NCI-H128 (cell line): ENCODE measurements around the gene PLPPR5.

Source experiments
- DNase-seq: peaks from one replicate; lab custom pipeline; 2025; ENCODE audit not compliant: unreplicated experiment; lab: John Stamatoyannopoulos, UW

Gene PLPPR5

GRCh38 chr1:98969798-98970490 is 34.7 kb downstream of the PLPPR5 start:
- DNase-seq = no peak

- no peak for DNase-seq
Observed at GRCh38 chr1:98967122-98967521, 37.5 kb downstream of the PLPPR5 start.

- DNase-seq = no peak
Observed at GRCh38 chr1:98965394-98965793, 39.3 kb downstream of the PLPPR5 start.

- DNase-seq = no peak
Observed at GRCh38 chr1:98964198-98964597, 40.5 kb downstream of the PLPPR5 start.

- no peak for DNase-seq
Observed at GRCh38 chr1:98963064-98963758, 41.5 kb downstream of the PLPPR5 start.

- no peak for DNase-seq
Observed at GRCh38 chr1:98962156-98962555, 42.5 kb downstream of the PLPPR5 start.

GRCh38 chr1:98949621-98950020 is 55.0 kb downstream of the PLPPR5 start:
- no peak for DNase-seq

DNA sequence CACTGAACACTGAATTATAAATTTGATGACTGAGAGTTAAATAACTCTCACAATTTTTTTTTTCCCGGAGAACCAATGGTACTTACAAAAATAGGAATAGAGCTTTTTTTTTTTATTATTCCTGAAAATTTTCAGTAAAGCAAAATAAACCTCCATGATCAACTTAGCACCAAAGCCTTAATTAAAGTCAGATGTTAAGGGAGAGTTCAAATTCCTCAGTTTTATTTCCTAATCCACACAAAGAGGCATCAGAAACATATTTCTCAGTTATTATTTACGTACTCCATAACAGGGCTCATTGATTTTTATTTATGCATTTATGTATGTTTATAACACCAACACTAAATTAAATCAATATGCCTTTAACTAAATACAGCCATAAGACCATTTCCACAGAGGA is 55.5 kb downstream of the PLPPR5 start:
- DNase-seq = no peak

GRCh38 chr1:98947071-98947470 is 57.6 kb downstream of the PLPPR5 start:
- no peak for DNase-seq

- DNase-seq = no peak
Observed at GRCh38 chr1:98940722-98941079, 64.0 kb downstream of the PLPPR5 start.

- DNase-seq = no peak
Observed at GRCh38 chr1:98940069-98940721, 64.5 kb downstream of the PLPPR5 start.

GRCh38 chr1:98939471-98939870 is 65.2 kb downstream of the PLPPR5 start:
- no peak for DNase-seq

GRCh38 chr1:98937347-98937746 is 67.3 kb downstream of the PLPPR5 start:
- no peak for DNase-seq

GRCh38 chr1:98932184-98932583 is 72.5 kb downstream of the PLPPR5 start:
- no peak for DNase-seq

DNA sequence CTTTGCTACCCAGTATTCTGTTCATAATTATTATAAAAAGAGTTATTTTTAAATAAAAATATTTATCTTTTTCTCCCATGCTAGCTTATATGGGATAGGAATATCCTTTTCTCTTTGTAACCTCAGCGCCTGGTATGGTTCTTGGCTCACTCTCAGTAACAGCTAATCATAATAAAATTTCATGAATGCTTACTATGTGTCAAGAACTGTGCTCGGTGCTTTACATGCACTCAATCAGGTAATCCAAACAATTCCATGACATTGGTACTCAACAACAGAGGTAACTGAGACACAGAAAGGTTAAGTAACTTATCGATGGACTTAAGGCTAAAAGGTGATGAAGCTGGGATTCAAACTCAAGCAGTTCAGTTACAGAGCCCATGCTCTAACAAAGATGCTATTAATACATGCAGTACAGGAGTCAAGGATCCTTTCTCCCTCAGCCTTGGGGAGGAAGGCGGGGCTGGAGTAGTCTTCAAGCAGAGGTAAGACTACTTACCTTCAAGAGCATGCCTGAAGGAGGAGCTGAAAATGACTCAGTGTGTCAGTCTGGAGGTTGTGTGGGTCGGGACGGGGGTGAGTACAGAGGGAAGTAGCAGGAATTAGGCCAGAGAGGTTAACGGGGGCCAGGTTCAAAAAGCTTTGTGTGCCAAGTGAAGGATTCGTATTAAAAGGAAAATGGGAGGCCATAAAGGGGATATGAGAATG is 73.4 kb downstream of the PLPPR5 start:
- DNase-seq = no peak

DNA sequence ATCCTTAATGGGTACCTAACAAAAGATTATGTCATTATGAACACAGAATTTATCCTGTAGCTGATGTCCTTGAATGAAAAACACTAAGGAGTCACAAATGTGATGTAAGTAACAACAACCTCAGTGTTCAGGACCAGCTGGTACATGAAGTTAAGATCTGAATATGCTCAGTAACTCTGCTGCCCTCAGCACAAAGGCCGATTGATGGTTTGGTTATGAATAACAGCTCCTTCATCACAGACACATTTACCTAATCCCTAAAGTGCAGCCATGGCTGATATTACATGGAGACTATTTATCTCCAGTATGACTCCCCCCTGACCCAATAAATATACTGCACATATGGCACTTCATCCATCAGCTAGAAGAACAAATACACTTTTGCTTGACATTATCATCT is 75.2 kb downstream of the PLPPR5 start:
- DNase-seq = peak; percentile 10

GRCh38 chr1:98926597-98926996 is 78.1 kb downstream of the PLPPR5 start:
- DNase-seq = no peak

DNA sequence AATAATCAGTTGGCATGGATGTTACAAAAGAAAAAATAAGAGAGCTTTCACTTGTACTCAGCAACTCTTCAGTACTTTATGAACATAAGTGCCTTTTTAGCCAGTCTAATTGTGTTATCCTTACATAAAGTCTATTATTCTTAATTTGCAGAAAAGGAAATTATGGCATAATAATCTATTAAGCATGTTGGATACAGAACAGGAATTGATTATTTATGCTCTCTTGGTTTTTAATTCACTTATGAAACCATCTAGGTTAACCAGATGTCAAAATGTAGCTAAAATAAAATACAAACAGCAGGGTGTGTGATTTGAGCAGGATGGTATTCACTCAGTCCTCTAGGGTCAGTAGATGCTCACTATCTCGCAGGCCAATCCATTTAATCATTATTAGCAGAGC is 79.7 kb downstream of the PLPPR5 start:
- DNase-seq = no peak

DNA sequence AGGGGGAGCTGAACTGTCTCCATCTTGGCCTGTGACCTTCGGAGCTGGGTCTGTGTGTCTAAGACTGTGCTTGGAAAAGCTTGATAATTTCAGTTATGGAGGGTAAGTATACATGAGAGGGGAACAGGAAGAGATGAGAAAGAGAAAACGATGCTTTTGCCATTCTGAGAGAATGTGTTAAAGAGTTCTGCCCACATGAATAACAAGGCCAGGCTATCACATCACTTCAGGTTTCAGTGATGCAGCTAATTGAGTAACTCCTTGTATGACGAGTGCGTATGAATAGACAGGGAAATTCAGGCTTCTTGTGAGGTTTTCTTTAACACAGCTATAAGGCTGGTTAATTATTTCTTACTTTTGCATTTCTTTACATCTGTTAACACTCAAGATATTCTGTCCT is 81.0 kb downstream of the PLPPR5 start:
- DNase-seq = no peak

GRCh38 chr1:98921817-98922216 is 82.8 kb downstream of the PLPPR5 start:
- no peak for DNase-seq

DNA sequence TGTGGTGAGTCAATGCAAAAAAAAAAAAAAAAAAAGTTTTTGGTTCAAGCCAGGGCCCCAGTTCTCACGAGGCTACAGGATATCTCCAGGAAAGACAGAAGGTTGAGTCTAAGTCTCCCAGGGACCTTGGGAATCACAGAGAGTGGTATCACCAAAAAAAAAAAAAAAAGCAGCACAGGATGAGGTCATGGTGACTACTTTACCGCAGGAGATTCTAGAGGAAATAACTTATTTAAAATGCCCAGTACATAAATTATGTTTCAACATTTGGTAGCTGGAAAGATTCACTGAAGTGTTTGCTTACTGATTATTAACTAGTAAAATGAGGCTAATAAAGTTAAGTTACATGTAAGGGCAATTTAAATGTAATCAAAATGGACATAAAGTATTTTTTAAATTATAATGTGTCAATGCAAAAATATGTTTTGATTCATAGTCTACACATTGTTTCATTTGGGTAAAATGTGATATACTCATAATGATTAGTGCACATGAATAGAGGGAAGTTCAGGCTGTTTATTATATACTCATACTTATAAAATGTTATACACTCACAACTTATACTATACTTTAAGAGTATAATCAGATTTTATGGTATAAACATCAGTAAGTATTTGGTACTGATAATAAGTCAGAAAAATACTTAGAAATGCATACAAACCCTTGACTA is 84.1 kb downstream of the PLPPR5 start:
- no peak for DNase-seq
